D721Med (cell line): ENCODE results near the gene SLCO2A1.

ENCODE experiments used
- DNase-seq: peaks from one replicate; pipeline ENCODE4 v3.0.0; 2011; ENCODE audit warnings: low spot score; ENCODE audit not compliant: insufficient read length
- FAIRE-seq: peaks from 2 replicates; lab custom pipeline; 2011; peaks lifted over from hg19 to GRCh38; lab: Jason Lieb, UNC
- CTCF ChIP-seq: IDR thresholded peaks from 2 replicates; pipeline ENCODE4 v1.5.1; 2012; ENCODE audit warnings: mild to moderate bottlenecking, control low read depth; ENCODE audit not compliant: insufficient read depth; ENCODE audit errors: missing control alignments

Gene SLCO2A1

GRCh38 chr3:134008630-134009156, 21.0 kb downstream of the SLCO2A1 start:
- TF ChIP-seq CTCF: no peak
- DNase-seq (no peak), FAIRE-seq (no peak)

- DNase-seq (no peak), FAIRE-seq (no peak)
- no peak for TF ChIP-seq CTCF
Measured at GRCh38 chr3:134007819-134008218, 21.9 kb downstream of the SLCO2A1 start.

GRCh38 chr3:134004841-134005240, 24.9 kb downstream of the SLCO2A1 start:
- DNase-seq (no peak), FAIRE-seq (no peak)
- TF ChIP-seq CTCF: no peak

- no peak for TF ChIP-seq CTCF
- FAIRE-seq (no peak), DNase-seq (no peak)
Measured at GRCh38 chr3:134003066-134003465, 26.7 kb downstream of the SLCO2A1 start.

- no peak for TF ChIP-seq CTCF
- DNase-seq (no peak), FAIRE-seq (no peak)
Measured at GRCh38 chr3:134002306-134002705, 27.4 kb downstream of the SLCO2A1 start.

- no peak for DNase-seq
- TF ChIP-seq CTCF: no peak
- no peak for FAIRE-seq
Measured at GRCh38 chr3:134001251-134001650, 28.5 kb downstream of the SLCO2A1 start.

- DNase-seq (no peak), FAIRE-seq (no peak)
- no peak for TF ChIP-seq CTCF
Measured at GRCh38 chr3:133999891-134000685, 29.6 kb downstream of the SLCO2A1 start.
